Stimulated activated naive CD4-positive, alpha-beta T cell (primary cell): ENCODE data around the gene GUK1.
"Not testable (repeated sequence)": the region's sequence is repeated elsewhere in the genome, so short reads cannot be mapped to it uniquely, and the experiment has no call there.

Experiments
- DNase-seq, 6 experiments: peaks; one replicate each; lab custom pipeline; 2025; lab: John Stamatoyannopoulos, UW

GUK1 gene

GRCh38 chr1:228177183-228177475 is 37.0 kb downstream of the GUK1 start:
- no peak for DNase-seq

- DNase-seq = no peak
These were observed 37.9 kb downstream of the GUK1 start for GRCh38 chr1:228177721-228178710.

- DNase-seq = no peak
These were observed 38.9 kb downstream of the GUK1 start for GRCh38 chr1:228178737-228179684.

GRCh38 chr1:228180271-228180958 is 40.3 kb downstream of the GUK1 start:
- DNase-seq = no peak

GRCh38 chr1:228180959-228181644 is 41.0 kb downstream of the GUK1 start:
- no peak for DNase-seq

GRCh38 chr1:228181645-228182034 is 41.6 kb downstream of the GUK1 start:
- no peak for DNase-seq

- DNase-seq = no peak
These were observed 42.4 kb downstream of the GUK1 start for GRCh38 chr1:228182296-228183030.

- DNase-seq = no peak
These were observed 44.1 kb downstream of the GUK1 start for GRCh38 chr1:228184152-228184551.

- no peak for DNase-seq
These were observed 45.5 kb downstream of the GUK1 start for GRCh38 chr1:228185641-228185965.

- not testable (repeated sequence) for DNase-seq
These were observed 48.2 kb downstream of the GUK1 start for GRCh38 chr1:228188249-228188648.

GRCh38 chr1:228190182-228190581 is 50.1 kb downstream of the GUK1 start:
- no peak for DNase-seq

- DNase-seq = no peak
These were observed 50.7 kb downstream of the GUK1 start for GRCh38 chr1:228190778-228191177.

- DNase-seq = no peak
These were observed 54.4 kb downstream of the GUK1 start for GRCh38 chr1:228194436-228194835.

GRCh38 chr1:228194921-228195812 is 55.1 kb downstream of the GUK1 start:
- no peak for DNase-seq

- DNase-seq = no peak
These were observed 57.6 kb downstream of the GUK1 start for GRCh38 chr1:228197555-228198147.
